PC-9 (cell line): Measurements from ENCODE around the gene SLC39A3.

Experiments used
- EZH2 ChIP-seq: fragments of 200-600 bp; sonication (generic); IDR thresholded peaks from 2 replicates; pipeline ENCODE4 v1.8.0; 2017; ENCODE audit warnings: antibody characterized with exemption, low read depth
- TF ChIP-seq, protein P1 (sequence below): fragments of 200-600 bp; sonication (generic); conservative IDR thresholded peaks from 2 replicates; pipeline ENCODE4 v1.6.1; 2017; ENCODE audit warnings: mixed run types, antibody characterized with exemption, mild to moderate bottlenecking, moderate library complexity

DNA sequence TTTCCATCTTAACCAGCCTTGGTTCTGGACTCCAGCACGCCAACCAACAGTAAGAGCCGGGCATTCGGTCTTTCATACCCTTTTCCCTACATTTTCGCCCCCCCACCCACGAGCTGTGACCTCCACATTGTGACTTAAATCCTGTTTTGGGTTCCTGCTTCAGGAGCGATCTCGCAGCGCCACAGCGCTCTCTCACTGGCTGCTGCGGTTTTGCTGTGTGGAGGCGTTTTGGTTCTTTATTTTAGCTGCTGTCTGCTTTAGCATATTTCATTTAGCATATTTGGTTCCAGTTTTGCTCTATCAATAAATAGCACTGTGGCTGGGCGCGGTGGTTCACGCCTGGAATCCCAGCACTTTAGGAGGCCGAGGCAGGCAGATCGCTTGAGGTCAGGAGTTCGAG is 19.5 kb upstream of the SLC39A3 start:
- TF ChIP-seq, protein P1, sequence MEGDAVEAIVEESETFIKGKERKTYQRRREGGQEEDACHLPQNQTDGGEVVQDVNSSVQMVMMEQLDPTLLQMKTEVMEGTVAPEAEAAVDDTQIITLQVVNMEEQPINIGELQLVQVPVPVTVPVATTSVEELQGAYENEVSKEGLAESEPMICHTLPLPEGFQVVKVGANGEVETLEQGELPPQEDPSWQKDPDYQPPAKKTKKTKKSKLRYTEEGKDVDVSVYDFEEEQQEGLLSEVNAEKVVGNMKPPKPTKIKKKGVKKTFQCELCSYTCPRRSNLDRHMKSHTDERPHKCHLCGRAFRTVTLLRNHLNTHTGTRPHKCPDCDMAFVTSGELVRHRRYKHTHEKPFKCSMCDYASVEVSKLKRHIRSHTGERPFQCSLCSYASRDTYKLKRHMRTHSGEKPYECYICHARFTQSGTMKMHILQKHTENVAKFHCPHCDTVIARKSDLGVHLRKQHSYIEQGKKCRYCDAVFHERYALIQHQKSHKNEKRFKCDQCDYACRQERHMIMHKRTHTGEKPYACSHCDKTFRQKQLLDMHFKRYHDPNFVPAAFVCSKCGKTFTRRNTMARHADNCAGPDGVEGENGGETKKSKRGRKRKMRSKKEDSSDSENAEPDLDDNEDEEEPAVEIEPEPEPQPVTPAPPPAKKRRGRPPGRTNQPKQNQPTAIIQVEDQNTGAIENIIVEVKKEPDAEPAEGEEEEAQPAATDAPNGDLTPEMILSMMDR, result no peak
- no peak for TF ChIP-seq EZH2
